HFF-Myc (cell line): ENCODE results near the gene CDS1.

Experiments
- DNase-seq: peaks from one replicate; pipeline ENCODE4 v3.0.0-alpha.2; 2011; ENCODE audit warnings: low read depth; ENCODE audit errors: extremely low read depth
- H3K4me3 ChIP-seq: replicated peaks from 2 replicates; pipeline ENCODE4 v1.5.1; 2011; ENCODE audit warnings: low read depth, mild to moderate bottlenecking, control low read depth, low read length
- CTCF ChIP-seq: IDR thresholded peaks from 2 replicates; pipeline ENCODE4 v1.5.1; 2012; ENCODE audit warnings: mild to moderate bottlenecking, low read depth, low read length, control low read depth; ENCODE audit errors: missing control alignments

The CDS1 gene

GRCh38 chr4:84565951-84566350, 17.0 kb upstream of the CDS1 start:
- TF ChIP-seq CTCF: no peak
- H3K4me3 ChIP-seq: no peak overlapping the region
- DNase-seq: no peak

- no peak for TF ChIP-seq CTCF
- H3K4me3 ChIP-seq: no peak overlapping the region
- no peak for DNase-seq
Measured at GRCh38 chr4:84568496-84568895, 14.4 kb upstream of the CDS1 start.

GRCh38 chr4:84569009-84569408, 13.9 kb upstream of the CDS1 start:
- no peak for TF ChIP-seq CTCF
- H3K4me3 ChIP-seq: no peak overlapping the region
- DNase-seq: no peak

GRCh38 chr4:84573385-84574068, 9.4 kb upstream of the CDS1 start:
- no peak overlapping the region for H3K4me3 ChIP-seq
- DNase-seq: no peak
- no peak for TF ChIP-seq CTCF

GRCh38 chr4:84574069-84574720, 8.7 kb upstream of the CDS1 start:
- DNase-seq: no peak
- no peak for TF ChIP-seq CTCF
- no peak overlapping the region for H3K4me3 ChIP-seq

- peak; percentile 60 for TF ChIP-seq CTCF
- H3K4me3 ChIP-seq: no peak overlapping the region
- peak; percentile 11 for DNase-seq
Measured at GRCh38 chr4:84578540-84579402, 4.2 kb upstream of the CDS1 start.
